EL (cell line): Measurements from ENCODE around the gene SIRPB2.
"Not testable (repeated sequence)": the region's sequence is repeated elsewhere in the genome, so short reads cannot be mapped to it uniquely, and the experiment has no call there.

Source experiments
- DNase-seq: peaks from one replicate; pipeline ENCODE4 v3.0.0-alpha.2; 2016

SIRPB2 gene

DNA sequence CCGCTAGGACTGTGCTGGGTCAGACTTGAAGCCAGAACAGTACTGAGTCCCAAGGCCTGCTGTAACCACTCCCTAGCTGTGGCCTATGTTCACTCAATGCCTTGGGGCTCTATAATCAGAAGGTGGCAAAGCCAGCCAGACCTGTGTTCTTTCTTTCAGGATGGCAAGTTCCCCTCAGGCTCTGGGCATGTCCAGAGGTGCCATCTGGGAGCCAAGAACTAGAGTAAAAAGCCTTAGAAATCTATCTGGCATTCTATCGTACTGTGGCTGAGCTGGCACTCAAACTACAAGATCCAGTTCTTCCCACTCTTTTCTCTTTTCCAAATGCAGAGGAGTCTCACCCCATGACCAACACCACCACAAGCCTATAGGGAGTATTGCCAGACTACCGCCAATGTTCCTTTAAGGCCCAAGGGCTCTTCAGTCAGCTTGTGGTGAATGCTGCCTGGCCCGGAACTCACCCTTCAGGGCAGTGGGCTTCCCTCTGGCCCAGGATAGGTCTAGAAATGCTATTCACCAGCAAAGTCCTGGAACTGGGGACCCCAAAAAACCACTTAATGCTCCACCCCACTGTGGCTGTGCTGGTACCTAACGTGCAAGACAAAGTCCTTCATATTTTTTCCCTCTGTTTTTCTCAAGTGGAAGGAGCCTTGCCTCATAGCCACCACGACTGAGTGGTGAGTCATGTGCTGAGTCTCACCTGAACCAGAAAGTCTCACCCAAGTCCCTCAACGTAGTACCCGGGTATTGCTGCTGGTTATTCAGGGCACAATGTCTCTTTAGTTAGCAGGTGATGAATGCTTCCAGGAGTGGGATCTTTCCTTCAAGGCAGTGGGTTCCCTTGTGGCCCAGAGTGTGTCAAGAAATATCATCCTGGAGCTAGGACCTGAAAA lies 8.6 kb upstream of the SIRPB2 start:
- no peak for DNase-seq

DNA sequence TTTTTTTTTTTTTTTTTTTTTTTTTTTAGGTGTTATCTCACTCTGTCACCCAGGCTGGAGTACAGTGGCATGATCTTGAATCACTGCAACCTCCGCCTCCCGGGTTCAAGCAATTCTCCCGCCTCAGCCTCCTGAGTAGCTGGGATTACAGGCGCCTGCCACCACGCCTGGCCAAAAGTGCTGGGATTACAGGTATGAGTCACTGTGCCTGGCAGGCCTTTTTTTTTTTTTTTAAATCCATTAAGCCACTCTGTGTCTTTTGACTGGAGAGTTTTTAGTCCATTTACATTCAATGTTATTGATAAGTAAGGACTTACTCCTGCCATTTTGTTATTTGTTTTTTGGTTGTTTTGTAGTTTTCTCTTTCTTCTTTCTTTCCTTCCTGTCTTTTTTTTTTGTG lies 6.2 kb upstream of the SIRPB2 start:
- not testable (repeated sequence) for DNase-seq

DNA sequence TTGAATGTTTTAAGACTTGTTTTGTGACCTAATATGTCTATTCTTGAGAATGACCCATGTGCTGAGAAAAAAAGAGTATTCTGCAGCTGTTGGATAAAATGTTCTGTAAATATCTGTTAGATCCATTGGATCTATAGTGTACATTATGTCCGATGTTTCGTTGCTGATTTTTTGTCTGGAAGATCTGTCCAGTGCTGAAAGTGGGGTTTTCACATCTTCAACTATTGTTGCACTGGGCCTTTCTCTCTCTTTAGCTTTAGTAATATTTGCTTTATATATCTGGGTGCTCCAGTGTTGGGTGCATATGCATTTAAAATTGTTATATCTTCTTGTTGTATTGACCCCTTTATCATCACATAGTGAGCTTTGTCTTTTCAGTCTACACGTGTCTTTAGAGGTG lies 5.7 kb upstream of the SIRPB2 start:
- no peak for DNase-seq

DNA sequence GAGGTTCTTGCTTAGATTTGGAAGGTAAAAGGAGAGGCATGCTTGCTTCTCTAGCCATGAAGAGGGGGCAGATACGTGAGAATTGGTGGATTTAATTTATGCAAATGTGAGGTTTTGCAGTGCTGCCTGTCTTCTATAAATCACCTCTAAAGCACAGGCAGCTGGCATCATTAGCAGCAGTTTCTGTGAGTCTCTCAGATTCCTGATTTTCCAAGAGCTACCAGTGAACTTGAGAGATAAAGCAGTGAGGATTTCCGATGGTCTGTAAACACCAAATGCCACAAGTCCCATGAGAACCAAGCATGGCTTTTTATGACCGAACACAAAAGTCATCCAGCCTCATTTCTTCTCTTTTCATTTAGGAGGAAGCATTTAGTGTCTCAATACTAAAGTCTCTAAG lies 3.2 kb upstream of the SIRPB2 start:
- no peak for DNase-seq

DNA sequence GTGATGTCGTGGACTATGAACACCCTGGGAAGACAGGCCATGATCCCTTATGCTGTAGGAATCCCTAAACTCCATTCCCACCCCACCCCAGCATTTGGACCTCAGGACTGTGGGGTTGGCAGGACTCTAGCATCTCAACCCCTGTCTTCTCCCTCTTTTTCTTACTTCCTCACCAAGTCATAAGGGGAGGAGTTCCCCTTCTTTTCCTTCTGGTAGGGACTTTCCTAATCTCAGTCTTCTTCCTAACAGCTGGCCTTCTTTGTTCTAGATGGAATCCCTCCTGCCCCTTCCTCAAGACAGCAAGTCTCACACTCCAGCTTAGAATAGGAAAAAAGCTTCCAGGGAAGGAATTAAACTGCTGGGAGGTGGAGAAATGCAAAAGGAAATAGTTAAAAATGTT lies 2.3 kb upstream of the SIRPB2 start:
- DNase-seq, result no peak

DNA sequence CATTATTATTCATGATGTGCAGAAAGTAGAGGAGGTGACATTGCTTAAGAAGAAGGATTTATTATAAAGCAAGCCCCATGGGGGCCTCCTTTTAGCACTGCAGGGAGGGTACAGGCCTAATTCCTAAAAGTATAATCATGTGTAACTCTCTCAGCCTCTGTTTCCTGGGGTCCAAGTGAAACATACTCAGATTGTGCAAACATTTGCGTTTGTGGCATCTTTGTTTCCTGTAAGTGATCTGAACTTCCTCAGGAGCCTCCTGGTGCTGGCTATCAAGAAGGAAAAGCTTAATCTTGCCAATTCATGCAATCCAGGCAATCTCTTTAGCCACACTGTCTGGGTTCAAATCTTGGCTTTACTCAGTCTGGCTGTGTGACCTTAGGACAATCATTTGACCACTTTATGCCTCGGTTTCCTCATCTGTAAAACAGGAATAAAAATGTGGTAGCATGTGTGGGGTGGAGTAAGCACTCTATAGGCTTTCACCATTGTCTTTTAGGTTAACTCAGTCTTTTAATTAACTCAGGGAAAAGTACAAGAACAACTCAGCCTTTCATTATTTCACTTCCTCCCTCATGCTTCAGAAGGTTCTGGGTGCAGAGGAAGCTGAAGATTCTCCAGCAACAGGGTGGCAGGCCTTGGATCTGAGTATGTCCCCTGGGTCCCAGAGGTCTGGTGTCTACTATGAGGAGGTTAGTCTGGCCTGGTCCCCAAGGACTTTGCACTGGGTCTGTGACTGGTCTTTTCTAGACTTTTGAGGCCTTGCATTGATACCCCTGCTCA lies 831 bp upstream of the SIRPB2 start:
- DNase-seq, result no peak

DNA sequence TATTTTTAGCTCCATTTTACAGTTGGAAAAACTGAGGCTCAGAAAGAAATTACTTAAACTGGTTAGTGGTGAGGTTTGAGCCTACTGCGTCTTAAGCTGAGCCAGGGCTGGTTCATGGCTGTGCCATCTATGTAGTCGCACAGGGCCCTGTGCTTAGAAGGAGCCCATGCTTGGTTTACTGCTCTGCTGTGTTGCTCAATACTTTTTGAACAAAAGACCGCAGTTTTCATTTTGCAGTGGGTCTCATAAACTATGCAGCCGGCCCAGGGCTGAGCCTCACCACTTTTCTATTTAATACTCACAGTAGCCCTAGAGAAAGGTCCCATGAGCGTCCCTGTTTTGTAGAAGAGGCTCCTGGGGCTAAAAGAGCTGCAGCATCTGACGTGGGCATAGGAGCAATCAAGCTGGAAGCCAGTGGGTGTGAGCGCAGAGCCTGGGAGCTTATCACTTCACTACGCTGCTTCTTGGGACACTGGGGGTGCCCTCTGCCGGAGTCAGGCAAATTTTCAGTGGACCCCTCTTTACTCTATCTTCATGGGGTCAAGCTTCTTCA lies 501 bp downstream of the SIRPB2 start:
- DNase-seq, result no peak

DNA sequence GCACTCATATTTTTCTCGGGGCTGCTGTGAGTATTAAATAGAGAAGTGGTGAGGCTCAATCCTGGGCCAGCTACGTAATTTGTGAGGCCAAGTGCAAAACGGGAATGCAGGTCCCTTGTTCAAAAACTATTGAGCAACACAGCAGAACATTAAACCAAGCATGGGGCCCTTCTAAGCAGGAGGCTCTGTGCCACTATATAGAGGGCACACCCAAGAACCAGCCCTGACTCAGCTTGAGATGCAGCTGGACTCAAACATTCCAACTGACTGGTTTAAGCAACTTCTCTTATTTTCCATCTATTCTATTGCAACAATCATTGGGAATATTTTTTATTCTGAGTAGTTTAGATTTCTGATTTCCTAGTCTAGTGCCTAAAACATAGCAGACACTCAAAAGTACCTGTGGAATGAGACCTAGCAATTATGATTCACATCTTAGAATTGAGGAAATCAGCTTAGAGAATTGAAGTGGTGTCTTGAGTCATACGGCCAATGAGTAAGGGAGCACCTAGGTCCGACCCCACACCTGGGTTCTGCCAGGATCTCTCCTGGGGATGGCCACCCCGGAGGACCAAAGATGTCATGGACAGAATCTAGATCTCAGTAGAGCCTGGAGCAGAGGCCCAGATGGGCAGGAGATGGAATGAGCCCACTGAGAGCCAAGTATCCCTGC lies 1.3 kb downstream of the SIRPB2 start:
- DNase-seq, result no peak

DNA sequence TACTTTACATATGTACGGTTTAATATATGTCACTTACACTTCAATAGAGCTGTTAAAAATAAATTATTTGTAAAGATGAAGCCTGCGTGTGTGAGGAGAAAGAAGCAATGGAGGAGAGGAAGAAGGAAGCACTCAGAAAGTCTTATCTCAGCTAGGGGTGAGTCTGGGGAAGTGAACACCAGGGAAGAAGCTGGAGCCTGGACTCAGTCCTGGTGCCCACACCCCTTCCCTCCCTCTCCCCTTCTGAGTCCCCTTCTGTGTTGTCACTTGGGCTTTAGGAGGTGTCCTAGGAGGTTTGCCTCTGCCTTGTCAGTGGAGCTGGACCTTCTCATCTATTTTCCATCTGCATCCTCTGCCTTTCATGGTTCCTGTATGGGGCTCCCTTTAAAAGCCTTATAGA lies 1.9 kb downstream of the SIRPB2 start:
- no peak for DNase-seq

DNA sequence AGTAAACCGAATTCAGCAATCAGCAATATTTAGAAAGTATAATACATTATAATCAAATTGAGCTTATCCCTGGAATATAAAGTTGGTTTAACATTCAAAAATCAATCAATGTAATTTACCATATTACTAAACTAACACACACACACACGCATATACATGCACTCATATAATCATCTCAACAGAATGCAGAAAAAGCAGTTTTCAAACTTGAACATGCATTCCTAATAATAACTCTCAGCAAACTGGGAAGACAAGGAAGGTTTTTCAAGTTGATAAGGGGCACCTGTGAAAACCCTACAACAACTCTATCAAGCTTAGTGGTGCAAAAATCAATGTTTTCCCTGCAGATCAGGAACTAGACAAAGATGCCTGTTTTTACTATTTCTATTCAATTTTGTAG lies 4.7 kb downstream of the SIRPB2 start:
- no peak for DNase-seq

DNA sequence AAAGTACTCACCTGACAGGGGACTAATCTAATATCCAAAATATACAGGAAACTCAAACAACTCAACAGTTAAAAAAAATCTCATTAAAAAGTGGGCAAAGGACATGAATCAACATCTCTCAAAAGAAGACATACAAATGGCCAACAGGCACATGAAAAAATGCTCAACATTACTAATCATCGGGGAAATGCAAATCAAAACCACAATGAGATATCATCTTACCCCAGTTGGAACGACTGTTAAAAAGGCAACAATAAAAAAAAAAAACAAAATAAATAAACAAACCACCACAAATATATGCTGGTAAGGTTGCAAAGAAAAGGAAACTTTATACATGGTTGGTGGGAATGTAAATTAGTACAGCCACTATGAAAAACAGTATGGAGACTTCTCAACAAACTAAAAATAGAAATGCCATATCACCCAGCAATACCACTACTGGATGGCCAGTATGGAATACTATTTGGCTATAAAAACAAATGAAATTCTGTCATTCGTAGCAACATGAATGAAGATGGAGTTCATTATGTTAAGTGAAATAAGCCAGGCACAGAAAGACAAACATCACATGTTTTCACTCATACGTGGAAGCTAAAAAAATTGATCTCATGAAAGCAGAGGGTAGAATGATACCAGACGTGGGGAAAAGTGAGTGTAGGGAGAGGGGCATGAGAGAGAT lies 6.6 kb downstream of the SIRPB2 start:
- DNase-seq, result peak; percentile 54

DNA sequence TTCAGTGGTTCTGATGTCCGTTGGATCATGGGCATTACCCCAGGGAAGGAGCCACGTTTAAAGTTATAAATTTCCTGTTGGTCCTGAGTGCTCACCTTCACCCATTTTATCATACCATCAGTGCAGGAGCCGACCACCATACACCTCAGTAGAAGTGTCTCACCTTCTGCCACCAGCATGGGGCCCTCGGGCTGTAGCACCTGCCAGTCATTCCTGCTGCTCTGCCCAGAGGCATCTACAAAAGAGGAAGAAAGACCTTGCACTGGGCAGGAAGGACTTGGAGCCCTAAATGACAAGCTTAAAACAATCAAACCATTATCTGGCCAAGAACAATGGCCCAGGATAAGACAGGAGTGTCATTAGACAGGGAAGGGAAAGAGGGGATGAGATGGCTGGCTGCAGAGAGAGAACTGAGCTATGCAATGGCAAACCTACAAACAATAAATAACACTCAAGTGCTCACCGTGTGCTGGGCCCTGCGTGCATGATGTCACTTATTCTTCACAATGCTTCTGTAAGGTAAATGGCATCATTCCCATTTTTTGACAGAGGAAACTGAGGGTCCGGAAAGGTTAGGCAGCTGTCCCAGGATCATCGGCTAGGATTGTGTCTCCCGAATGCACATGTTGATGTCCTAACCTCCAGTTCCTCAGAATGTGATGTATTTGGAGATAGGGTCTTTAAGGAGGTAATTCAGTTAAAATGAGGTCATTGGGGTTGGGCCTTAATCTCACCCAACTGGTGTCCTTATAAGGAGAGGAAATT lies 11.2 kb downstream of the SIRPB2 start:
- DNase-seq, result no peak

DNA sequence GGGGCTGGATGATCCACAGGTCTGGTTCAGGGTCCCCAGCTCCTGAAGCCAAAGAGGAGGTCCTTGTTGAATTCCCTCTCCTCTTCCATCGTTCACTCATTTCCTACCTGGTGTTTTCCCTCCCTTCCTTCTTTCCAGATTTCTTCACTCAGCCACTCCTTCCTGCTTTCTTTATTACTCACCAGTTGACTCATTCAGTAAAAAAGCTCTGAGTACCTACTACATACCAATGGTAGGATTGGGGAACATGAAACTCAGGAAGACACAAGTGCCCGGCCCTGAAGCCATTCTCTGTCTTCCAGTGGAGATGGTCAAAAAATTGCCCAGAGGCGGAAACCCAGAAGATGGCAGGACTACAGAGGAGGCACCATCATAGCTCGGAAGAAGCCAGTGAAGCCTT lies 12.7 kb downstream of the SIRPB2 start:
- peak; percentile 82 for DNase-seq

DNA sequence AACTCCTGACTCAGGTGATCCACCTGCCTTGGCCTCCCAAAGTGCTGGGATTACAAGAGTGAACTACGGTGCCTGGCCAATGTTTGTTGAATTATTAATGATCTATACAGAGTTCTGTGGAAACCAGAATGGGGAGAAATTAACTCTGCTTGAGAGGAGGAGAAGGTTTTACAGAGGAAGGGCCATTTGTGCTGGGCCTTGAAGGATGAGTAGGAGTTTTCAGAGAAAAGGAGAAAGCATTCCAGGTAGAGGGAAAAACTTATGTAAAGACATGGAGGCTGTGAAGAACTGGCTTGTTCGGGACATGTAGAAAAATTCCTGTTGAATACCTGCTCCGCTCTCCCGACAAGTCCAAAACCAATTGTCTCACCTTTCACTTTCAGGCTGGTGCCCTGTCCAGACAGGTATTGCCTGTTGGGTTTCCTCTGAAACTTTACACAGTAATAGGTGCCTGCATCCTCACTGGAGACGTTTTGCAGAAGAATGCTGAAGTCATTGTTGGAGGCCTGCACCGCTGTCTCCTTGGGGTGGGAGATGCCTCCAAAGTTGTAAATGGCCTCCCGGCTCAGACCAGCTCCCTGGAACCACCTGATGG lies 13.2 kb downstream of the SIRPB2 start:
- DNase-seq, result no peak

DNA sequence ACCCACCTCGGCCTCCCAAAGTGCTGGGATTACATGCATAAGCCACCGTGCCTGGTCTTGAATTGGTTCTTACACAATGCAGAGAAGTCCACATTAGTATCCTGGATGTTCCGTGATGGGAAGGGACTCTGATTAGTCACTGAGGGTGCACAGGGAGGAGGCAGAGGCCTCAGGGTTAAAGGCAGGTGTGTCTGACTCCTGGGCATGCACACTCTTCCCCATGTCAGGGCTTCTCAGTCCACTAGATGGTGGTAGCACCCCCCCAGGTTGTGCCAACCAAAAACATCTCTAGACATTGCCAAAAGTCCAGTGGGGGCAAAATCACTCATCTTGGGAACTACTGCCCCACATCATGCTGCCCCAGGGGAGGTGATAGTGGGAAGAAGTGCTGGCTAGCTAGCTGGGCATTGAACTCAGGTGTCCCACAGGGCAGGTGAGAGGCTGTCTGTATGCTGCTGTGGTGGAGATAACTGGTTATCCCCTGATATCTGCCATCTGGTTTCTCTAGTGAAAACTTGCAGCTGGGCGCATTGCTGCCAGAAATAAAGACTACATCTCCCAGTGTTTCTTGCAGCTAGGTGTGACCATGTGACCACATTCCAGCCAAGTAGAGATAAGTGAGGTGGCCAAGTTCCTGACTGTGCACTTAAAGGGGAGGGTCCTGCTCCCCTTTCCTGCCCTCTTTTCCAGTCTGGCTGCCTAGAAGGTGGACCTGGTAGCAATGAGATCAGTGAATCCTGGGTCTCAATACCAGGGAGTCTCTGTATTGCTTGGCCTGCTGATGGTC lies 16.2 kb downstream of the SIRPB2 start:
- no peak for DNase-seq

DNA sequence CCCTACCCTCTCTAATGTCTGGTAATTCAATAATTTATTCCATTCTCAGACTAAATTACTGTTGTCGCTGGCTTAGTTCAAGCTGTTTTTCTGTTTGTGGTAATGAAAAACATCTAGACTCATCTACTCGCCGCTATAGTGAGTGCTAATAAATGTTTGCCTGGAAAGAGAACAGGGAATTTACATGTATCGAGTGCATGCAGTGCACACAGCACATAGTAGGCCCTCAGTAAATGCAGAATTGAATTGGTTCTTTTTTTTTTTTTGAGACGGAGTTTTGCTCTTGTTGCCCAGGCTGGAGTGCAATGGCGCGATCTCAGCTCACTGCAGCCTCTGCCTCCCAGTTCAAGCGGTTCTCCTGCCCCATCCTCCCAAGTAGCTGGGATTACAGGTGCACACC lies 16.9 kb downstream of the SIRPB2 start:
- DNase-seq, result no peak

DNA sequence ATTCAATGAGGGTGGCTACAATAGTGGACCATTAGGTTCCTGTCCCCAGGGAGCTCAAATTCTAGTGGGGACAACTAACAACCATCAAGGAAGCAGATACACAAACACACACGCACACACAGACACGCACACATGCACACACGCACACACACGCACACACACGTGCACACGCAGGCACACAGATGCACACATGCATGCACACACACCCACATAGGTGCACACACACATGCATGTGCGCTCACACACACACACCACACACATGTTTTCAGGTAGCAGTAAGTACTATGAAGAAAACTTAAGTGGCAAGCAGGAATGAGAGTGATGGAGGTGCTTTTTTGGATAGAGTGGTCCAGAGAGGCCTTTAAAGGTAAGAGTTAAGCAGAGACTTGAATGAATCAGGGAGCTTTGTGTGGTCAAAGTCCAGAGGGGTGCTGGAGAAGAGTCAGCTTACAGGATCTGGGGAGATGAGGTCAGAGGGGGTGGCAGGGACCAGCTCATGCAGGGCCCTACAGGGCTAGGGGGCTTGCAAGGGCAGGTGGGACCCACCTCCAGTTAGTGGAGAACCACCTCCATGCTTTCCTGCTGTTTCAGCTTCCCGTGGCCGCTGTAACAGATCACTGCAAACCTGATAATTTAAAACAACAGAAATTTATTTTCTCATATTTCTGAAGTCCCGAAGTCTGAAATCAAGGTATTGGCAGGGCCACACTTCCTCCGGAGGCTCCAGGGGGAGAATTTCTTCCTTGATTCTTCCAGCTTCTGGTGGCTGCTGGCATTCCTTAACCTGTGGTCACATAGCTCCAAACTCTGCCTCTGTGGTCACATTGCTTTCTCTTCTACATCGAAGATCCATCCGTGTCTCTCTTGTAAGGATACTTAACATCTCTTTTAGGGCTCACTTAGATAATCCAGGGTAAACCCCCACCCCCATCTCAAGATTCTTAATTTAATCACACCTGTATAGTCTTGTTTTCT lies 17.7 kb downstream of the SIRPB2 start:
- DNase-seq, result no peak

DNA sequence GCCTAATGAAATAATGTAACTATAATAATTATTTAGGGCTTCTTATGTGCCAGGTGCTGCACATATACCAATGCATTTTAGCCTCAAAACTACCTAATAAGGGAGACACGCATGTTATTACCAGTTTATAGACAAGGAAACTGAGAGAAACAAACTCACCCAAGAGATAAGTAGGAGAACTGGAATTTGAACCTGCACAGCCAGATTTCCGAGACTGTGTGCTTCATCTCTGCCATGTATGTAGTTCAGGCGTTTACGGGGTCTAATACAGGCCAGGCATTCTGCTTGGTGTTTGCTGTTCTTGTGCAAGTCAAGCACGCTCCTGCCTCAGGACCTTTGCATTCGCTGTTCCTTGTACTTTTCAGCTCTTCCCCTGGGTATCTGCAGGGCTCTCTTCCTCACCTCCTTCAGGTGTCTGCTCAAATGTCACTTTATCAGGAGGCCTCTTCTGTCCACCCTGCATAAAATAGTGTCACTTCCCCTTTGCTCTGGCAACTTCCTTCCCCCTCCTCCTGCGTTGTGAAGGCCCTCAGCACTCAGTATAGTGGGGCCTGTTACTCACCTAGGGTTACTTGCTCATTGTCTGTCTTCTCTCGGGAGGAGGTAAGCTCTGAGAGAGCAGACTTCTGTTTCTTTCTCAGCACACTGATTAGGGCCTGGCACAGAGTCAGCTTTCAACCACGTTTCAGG lies 18.5 kb downstream of the SIRPB2 start:
- no peak for DNase-seq

DNA sequence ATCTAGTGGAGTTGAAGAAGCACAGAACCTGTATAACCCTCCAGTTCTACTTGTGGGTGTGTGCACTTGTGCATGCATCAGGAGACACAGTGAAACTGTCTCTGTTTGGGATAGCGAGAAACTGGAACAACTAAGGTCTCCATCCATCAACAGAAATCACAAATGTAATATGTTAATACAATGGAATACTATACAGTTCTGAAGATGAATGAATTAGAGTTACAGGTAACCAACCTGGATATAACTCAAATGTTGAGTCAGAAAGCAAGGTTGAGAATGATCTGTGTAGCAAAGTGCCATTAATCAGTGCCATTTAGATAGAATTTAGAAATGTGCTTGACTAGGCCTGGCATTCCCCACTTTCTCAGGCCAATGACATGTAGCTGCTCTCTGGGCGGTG lies 20.0 kb downstream of the SIRPB2 start:
- DNase-seq, result no peak
